GM19193 (cell line): ENCODE results near the gene FAM53B.
A peak's percentile ranks its signal among the peaks of the same experiment; 100 is the strongest.

Experiments used
- POLR2A ChIP-seq: IDR thresholded peaks from 4 replicates; pipeline ENCODE4 v1.6.1; 2011; ENCODE audit not compliant: insufficient read depth, insufficient read length; ENCODE audit errors: extremely low read depth

FAM53B gene

DNA sequence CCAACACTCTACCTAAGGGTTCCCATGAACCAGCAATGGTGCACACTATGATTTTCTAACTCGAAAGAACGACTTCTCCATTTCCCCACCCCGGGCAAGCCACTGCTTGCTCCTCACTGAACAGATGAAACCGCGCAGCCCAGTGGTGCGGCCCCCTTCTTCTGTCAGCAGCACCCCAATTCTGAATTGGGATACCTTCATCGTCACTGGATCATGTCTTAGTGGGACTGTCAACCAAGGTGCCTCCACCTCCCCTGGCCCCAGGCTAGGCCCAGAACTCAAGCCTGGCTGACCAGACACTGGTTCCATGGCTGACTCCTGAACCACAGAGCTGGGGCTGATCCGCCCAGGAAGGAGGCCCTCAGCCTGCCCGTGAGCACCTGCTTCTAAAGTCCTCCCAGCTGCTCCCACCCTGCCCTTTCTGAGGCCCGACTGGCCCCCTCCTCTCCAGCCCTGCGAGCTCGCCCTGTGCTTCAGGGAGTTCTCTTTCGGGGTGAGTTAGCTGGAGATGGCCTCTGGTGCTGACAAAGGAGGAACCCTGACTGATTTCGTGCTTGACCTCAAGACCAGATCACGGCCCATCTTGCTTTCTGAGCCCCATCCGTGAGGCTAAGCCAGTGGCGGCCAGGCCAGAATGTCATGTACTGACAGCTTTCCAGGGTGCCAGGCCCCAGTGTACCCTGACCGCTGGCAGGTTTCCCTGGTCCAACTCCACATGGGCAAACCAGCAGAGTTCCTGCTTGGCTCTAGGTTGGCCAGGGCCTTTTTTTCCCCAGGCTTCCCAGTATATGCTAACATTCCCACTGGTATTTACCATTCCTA, 44.5 kb downstream of the FAM53B start:
- no peak for TF ChIP-seq POLR2A

DNA sequence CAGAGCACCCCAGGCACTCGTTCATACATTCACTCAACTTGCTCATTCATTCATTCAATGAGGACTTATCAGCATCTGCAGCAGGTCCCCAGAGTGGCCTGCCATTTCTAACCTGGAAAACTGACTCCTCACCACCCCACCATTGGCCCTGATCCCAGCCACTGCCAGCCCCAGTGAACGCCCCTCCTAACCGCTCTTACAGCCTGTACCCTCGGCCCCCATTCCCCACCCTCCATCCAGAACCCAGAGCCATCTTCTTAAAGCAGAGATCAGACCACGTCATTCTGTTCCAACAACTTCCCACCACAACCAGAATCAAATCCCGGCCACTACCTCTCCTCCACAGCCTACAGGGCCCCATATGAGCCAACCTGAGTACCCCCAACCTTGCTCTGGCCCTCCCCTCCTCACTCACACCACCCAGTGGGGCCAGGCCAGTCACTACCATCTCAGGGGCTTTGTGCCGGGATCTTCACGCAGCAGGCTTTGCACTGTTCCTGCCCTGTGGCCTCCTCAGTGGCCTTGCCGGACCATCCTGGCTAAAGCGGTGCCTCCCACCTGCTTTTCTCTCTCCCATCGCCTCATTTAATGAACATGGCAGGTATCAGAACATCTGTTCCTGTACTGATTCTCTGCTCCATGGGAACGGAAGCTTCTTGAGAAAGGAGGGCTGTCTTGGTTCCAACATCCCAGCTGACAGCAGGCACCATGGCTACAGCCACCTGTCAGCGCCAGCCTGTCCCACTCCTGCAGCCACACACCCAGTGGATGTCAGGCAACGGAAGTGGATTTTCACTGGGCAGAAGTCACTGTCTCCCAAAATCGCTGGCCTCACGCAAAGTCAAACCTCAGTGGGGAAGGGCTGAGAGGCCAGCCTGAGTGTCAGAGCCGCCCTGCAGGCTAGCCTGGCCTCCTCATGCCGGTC, 45.4 kb downstream of the FAM53B start:
- no peak for TF ChIP-seq POLR2A

- no peak for TF ChIP-seq POLR2A
These were observed 46.2 kb downstream of the FAM53B start for GRCh38 chr10:124697837-124698544.

- no peak for TF ChIP-seq POLR2A
These were observed 46.7 kb downstream of the FAM53B start for GRCh38 chr10:124697443-124697836.

DNA sequence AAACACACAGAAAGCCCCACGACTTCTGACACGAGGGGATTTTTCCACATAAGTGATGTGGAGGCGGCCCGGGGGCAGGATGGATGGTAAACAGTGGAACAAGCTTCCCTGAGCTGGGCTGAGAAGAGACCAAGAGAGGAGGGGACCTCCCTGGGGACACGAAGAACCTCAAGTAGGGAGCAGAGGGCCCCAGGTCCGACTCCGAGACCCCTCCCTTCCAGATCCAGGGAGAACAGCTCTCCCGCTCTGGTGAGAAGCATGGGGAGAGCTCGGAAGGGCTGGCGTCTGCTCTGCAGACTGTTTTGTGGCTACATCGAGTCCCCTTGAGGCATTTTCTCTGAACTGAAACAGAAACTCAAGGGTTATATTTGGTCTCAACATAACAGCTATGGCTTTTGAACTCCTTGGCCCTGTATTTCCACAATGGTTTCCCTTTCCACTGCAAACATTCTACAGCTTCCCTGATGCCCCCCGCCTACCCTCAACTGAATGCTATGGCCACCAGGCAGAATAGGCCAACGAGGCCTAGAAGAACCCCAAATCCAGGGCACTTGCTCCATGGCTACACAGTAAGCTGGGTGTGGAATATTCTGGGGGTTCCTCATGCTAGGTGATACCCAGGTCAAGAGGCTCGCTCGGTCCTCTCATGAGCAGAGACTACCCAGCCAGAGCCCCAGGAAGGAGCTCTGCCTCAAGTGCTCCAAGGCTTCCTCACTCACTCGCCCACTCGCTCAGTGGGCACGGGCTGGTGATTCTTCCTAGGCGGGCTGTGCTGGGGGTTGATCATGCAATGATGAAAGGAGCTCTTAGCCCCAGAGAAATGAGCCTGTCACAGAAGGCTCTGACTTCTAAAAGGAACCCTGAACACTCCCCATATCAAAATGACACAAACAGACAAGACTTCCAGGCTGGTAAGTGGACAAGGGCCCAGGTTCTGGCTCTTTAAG, 47.5 kb downstream of the FAM53B start:
- TF ChIP-seq POLR2A = peak; percentile 76

- TF ChIP-seq POLR2A = no peak
These were observed 48.9 kb downstream of the FAM53B start for GRCh38 chr10:124695259-124695658.

- TF ChIP-seq POLR2A = no peak
These were observed 49.5 kb downstream of the FAM53B start for GRCh38 chr10:124694481-124695220.

GRCh38 chr10:124693801-124694416, 50.3 kb downstream of the FAM53B start:
- TF ChIP-seq POLR2A = no peak

- TF ChIP-seq POLR2A = no peak
These were observed 50.8 kb downstream of the FAM53B start for GRCh38 chr10:124693396-124693795.

- no peak for TF ChIP-seq POLR2A
These were observed 52.1 kb downstream of the FAM53B start for GRCh38 chr10:124692100-124692446.

DNA sequence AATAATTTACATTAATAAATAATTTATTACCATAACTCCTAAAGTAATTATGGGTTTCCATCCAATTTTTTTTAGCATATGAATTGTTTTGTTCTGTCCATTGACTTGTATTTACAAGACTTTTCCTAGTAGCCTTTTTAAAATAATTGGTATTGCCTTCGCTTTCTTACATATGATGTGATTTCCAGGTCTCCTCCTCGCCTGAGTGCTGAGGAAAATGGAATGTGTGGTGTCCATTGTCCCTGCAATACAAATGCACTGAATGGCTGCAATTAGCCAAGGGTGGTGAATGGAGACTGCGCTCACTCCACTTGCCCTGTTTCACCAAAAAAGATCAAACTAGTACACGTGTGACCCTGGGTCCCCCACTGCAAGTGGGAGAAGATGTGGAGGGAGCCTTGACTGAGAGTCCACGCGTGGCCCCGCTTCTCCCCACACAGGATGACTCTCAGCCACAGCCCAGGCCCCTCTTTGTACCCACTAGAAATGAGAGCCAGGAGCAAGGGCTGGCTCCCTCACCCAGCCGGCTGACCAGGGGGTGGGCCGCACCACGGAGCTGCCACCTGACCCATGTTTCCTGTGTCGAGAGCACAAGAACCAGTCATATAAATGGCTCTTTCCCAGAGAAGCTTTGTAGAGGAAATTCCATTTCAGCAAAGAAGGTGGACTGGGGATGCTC, 52.6 kb downstream of the FAM53B start:
- no peak for TF ChIP-seq POLR2A

- TF ChIP-seq POLR2A = no peak
These were observed 53.2 kb downstream of the FAM53B start for GRCh38 chr10:124691002-124691401.
